GM18520 (cell line): ENCODE data around the gene DUSP7.
"Not testable (repeated sequence)": the region's sequence is repeated elsewhere in the genome, so short reads cannot be mapped to it uniquely, and the experiment has no call there.

Source experiments
- ATAC-seq: cut with Tn5 transposase; IDR thresholded peaks from one replicate; pipeline ENCODE4 v1.9.1; 2021; ENCODE audit not compliant: unreplicated experiment

DUSP7 gene

DNA sequence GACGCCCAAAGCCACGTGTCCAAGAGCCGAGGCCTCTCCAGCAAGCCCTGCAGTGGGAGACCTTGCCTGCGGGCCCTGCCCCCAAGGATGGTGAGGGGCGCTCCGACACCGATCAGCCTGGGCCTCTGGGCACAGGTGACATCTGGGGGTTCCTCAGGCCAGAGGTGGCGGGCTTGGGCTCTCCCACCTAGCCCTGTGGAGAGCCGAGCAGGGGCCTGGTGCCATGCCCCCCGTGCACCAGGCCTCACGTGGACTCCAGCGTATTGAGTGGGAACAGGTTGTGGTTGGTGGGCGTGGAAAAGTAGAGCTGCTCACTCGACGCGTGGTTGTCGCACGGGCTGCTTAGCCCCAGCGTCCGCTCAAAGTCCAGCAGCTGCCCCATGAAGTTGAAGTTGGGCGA is 5.8 kb downstream of the DUSP7 start:
- no peak for ATAC-seq

GRCh38 chr3:52049503-52049902 is 6.9 kb downstream of the DUSP7 start:
- no peak for ATAC-seq

GRCh38 chr3:52047295-52047960 is 8.9 kb downstream of the DUSP7 start:
- no peak for ATAC-seq

DNA sequence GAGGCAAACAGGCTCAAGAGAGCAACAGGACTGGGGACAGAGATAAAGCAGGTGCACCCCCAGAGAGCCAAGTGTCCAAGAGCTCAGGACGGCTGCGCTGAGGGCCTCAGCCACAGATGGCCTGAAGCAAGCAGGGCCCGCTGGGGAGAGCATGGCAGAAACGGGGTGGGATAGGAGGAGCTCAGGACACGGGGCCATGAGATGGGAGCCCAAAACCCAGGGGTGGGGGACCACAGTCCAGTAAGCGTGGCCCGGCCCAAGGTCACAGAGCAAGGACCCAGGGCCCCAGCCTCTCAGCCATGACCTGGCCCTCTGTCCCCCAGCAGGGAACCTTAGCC is 9.5 kb downstream of the DUSP7 start:
- ATAC-seq: no peak

DNA sequence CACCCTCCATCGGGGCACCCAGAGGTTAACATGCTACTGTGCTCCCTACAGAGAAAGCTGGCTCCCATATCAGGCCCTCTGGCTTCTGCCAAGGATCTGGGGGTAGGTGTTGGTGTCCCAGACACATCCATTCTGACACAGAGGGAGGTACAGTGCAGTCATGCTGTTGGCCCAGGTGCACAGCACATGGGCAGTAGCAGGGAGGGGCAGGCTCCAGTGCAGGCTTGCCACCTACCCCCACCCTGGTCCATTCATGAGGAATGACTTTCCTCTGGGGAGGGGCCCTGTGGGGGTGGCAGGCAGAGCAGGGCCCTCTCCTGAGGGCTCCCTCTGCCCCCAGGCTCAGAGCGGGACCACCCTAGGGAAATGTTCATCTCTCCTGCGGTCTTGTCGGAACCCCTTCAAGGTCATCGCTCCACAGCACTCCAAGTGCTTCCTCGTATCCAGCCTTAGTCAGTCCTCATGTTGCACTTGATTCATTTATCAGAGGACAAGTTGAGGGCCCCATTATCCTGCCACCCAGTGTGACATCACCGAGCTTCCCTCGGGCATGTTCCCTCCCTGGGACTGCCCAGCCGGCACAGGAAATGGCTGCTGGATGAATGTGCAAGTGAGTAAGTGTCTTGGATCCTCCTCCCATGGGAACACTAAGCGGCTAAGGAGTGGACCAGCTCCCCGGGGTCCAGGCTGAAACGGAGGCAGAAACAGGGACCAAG is 10.0 kb downstream of the DUSP7 start:
- no peak for ATAC-seq

DNA sequence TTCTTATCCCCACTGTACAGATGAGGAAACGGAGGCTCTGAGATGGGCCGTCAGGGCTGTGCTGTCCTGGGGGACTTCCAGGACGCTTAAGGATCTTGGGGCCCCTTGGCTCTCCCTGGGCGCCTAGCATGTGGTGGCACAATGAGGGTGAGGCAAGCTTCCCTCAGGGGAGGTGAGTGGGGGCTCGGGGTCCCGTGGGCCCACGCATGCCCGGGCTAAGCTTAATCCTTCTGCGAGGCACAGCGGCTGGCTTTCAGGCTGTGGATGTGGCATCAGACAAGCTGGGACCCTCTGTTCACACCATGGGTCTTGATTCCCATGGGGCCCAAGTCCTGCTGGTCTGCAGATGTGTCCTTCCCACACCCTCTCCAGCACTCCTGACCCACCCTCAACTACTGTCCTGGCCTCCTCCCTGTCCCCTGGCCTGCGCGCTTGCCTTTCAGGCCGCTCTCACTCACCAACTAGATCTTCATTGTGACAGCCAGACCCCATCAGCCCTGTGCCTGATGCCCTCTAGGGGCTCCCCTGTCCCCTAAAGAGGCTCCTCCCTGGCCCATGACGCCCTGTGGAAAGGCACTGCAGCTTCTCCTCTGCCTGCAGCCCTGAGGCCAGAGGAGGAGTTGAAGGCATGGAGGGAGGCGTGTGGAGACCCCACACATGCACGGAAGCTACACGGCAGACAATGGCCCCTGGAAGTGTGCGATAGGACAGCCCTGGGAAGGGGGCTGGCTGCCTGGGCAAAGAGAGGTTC is 11.3 kb downstream of the DUSP7 start:
- ATAC-seq: no peak

DNA sequence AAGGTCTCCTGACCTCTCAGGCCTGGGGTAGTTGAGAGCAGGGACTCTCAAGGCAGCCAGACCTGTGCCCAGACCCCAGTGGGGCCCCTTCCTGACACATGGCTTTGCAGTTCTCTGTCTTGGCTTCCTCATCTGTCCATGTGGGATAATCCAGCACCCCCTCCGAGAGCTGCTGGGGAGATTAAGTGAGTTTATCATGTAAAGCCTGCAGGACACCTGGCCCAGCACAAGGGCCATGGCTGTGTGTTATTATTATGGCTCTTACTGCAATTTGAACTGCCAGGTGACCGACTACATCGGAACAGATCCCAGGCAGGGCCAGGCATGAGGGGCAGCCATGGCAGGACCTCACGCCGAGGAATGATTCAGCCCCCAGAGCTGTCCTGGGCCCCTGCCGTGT is 12.6 kb downstream of the DUSP7 start:
- ATAC-seq: no peak

DNA sequence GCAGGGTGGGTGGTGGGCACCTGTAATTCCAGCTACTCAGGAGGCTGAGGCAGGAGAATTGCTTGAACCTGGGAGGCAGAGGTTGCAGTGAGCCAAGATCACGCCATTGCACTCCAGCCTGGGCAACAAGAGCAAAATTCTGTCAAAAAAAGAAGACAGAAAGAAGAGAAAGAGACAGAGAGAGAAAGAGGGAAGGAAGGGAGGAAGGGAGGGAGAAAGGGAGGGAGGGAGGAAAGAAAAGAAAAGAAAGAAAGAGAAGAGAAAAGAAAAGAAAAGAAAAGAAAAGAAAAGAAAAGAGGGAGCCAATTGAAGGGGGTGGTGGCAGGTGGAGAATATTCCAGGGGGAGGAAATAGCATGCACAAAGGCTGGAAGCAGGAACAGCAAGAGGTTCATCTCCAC is 13.3 kb downstream of the DUSP7 start:
- not testable (repeated sequence) for ATAC-seq

DNA sequence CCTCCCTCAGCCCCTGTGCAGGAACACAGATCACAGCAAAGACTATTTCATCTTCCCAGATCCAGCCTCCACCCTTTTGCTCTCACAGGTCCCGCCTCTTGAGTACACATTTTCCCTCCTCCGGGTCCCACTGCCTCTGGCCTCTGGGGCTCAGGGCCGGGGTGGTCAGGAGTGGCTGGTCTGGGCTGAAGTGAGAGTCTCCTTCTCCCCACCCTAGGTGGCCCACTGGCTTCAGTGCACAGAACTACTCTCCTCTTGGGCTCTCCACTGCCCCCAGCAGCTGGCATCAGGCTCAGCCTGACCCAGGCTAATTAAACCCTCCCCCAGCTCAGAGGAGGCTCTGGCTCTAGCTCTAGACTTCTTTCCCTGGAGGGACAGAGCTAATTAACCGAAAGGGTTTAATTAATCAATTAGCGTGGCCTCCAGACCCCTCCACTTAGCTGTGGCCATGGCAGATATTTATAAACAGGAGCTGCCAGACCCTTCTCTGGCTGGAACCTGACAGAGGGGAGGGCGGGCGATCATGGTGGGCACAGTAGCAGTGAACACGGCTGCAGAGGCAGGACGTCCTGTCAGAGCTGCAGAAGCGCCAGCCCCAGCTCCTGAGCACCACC is 15.1 kb downstream of the DUSP7 start:
- no peak for ATAC-seq

- ATAC-seq: no peak
These were observed 15.8 kb downstream of the DUSP7 start for GRCh38 chr3:52040600-52040999.

DNA sequence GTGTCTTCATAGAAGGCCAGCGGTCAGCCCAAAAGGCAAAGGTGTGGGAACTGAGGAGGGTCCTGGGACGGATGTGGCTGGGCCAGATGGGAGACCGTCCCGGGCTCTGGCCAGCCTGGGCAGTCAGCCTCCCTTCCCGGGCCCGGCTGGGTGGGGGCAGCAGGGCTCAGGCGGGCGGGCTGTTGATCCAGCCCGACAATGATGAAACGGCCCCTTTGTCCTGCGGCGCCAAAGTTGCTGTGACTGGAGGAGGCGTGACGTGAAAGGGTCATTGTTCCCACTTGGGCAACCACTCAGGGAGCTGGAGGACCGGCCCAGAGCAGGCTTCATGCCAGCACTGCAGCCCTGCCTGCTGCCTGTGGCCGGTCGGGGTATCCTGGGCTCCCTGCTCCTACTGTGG is 16.5 kb downstream of the DUSP7 start:
- no peak for ATAC-seq

DNA sequence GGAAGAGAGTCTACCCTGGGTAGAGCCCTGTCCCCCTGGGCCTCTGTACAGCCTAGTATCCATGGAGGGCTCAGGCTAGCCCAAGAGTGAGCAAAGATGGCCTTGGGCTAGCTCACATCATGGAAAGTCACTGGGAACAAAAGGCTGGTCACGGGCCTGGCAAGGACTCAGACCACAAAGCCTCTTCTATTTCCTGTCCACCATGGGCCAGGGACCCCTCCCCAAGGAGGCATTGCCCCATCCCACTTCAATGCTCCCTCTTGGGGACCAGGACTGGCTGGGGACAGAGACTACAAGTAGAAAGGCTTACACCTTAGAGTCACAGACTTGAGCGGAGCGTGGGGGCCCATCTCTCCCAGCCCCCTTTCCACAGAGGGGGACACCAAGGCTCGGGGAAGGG is 16.9 kb downstream of the DUSP7 start:
- ATAC-seq: no peak

- ATAC-seq: no peak
These were observed 18.1 kb downstream of the DUSP7 start for GRCh38 chr3:52038227-52038626.

GRCh38 chr3:52037291-52037690 is 19.1 kb downstream of the DUSP7 start:
- no peak for ATAC-seq

DNA sequence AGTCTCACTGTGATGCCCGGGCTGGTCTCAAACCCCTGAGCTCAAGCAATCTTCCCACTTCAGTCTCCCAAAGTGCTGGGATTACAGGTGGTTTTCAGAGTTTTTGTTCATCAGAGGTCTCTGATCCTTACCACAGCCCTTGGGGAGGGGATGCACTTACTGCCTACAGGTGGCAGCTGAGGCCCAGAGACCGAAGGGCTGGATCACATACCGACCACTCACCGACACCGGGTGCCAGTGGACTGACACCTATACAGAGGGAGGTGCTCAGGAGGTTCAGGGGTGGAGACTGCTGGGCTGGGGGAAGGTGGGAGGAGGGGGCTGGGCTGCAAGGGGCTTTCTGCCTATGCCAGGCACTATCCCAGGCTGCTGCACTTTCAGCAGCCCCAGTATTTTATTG is 19.5 kb downstream of the DUSP7 start:
- no peak for ATAC-seq

DNA sequence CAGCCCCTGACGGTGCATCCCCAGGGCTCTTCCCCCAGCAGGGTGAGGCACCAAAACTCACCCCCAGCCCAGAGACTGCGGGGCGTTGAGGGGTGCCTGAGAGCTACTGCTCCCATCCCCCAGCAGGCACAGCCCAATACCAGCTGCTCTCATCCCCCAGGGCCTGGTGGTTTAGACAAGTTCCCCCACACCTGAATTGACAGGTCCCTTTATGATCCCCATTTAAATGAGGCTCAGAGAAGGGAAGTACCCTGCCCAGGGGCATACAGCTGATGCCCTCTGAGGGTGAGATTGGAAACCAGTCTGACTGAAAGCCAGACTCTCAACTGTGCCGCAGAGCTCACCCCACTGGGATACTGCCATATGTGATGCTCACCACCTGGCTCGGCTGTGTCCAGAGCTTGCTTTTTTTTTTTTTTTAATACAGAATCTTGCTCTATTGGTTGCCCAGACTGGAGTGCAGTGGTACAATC is 20.1 kb downstream of the DUSP7 start:
- ATAC-seq: peak; percentile 86

DNA sequence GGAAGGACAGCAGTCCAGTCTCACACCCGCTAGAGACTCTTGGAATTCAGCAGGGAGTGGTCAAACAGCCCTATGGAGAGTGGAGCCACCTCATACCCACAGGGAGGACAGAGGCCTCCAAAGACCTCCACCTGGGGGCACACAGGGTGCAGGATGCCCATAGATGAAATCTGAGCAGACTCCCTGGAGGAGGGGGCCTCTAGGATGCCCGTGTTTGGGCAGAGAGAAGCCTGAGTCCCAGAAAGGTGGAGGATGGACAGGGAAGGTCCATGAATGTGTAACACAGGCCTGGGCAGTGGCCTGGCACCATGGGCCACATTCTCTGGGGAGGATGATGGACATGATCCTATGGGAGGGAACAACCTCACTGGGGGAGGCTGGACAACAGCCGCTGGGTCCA is 21.7 kb downstream of the DUSP7 start:
- no peak for ATAC-seq

- no peak for ATAC-seq
These were observed 22.2 kb downstream of the DUSP7 start for GRCh38 chr3:52034212-52034611.

DNA sequence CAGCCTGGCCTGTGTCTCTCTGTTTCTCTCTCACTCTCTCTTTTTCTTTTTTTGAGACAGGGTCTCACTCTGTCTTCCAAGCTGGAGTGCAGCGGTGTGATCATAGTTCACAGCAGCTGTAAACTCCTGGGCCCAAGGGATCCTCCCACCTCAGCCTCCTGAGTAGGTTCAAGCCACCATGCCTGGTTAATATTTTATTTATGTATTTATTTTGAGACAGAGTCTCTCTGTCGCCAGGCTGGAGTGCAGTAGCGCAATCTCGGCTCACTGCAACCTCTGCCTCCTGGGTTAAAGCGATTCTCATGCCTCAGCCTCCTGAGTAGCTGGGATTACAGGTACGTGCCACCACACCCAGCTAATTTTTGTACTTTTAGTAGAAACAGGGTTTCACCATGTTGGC is 22.6 kb downstream of the DUSP7 start:
- ATAC-seq: not testable (repeated sequence)

DNA sequence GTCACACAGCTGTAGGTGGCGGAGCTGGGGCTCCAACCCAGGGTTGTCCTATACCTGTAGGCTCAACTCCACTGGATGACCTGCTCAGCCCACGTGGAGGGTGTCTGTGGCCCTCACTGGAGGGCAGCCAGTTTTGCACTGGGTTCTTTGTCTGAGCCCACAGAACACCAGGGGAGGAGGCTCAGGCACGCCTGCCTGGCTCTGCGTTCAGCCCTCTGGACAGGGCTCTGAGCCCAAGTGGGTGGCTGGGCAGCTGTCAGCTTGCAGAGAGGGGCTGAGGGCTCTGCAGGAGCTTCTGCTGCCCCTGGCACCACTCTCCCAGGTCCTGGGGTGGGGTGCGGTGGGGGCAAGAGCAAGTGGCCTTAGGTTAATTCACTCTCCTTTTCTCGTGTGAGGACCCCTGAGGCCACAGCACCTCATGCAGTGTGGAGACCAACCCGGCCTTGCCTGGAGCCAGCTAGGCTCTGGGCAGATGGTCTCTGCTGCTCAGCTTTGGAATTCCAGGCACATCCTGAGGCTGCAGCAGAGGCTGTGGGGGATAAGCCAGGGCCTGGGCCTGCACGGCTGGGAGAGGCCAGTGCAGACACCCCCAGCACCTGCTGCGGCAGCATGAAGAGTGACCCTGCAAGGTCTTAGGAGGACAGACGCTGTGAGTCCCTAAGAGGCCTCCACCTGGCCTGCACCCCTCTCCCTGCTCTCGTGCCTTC is 23.5 kb downstream of the DUSP7 start:
- ATAC-seq: no peak

- ATAC-seq: no peak
These were observed 24.5 kb downstream of the DUSP7 start for GRCh38 chr3:52031896-52032295.
